HepG2 (cell line): Measurements from ENCODE around the gene RGS11. TPM values are rescaled to one million over a fixed set of nuclear protein-coding genes. Genes with fewer than 3 reads are reported as not detected.

Source experiments
- ATAC-seq: fragments of 200-7000 bp; cut with Tn5 transposase; 3 replicates; pipeline ENCODE4 v1.9.1; 2020; ENCODE audit warnings: mild to moderate bottlenecking, moderate library complexity
- BruUV-seq: library from RNA; stranded (reverse); fragments of 400-500 nt; replicated peaks from 2 replicates; lab custom pipeline; 2021; lab: Mats Ljungman, UMichigan
- CTCF ChIA-PET: fragments of 300-600 bp; formaldehyde crosslinking; extraction: SDS; loops from one replicate; lab custom pipeline; 2021; ENCODE audit warnings: low total read pairs, inconsistent platforms, low intra/inter-chr PET ratio; lab: Yijun Ruan, JAX
- POLR2A ChIA-PET: fragments of 350-600 bp; sonication (Branson Sonifier 250); formaldehyde crosslinking; loops from one replicate; lab custom pipeline; 2020; ENCODE audit warnings: antibody characterized with exemption, inconsistent platforms; lab: Yijun Ruan, JAX
- DNase-seq: peaks from one replicate; pipeline ENCODE4 v3.0.0-alpha.2; 2015; ENCODE audit warnings: low spot score
- FAIRE-seq: peaks from 3 replicates; lab custom pipeline; 2011; peaks lifted over from hg19 to GRCh38; lab: Jason Lieb, UNC
- H2AFZ ChIP-seq: one replicate; pipeline ENCODE4 v1.6.1; 2011; ENCODE audit warnings: low read length, inconsistent platforms
- H3K27ac ChIP-seq: fragments of 300-600 bp; 3 replicates; pipeline ENCODE4 v1.8.0; 2011; ENCODE audit warnings: mixed run types, mild to moderate bottlenecking, mixed read lengths, low read length, inconsistent platforms; ENCODE audit not compliant: insufficient read depth; ENCODE audit errors: extremely low read length
- H3K27me3 ChIP-seq, 2 experiments: fragments of 200-600 bp in 1 of 2; 2 replicates in 1 of 2; 3 replicates in 1 of 2; pipeline versions ENCODE4 v1.6.0 to v1.8.0; 2011; ENCODE audit warnings: low read length in 2 of 2, mild to moderate bottlenecking in 2 of 2, moderate library complexity in 2 of 2, inconsistent platforms in 1 of 2; ENCODE audit not compliant: insufficient read depth in 2 of 2, control insufficient read depth in 1 of 2
- H3K36me3 ChIP-seq, 2 experiments: fragments of 200-600 bp in 1 of 2; replicated peaks in 1 of 2; 2 replicates in 1 of 2; 3 replicates in 1 of 2; pipeline versions ENCODE4 v1.5.1 to v1.8.0; 2011; ENCODE audit warnings: low read length in 2 of 2, inconsistent platforms in 1 of 2; ENCODE audit not compliant: insufficient read depth in 2 of 2, control insufficient read depth in 1 of 2
- H3K4me1 ChIP-seq: 2 replicates; pipeline ENCODE4 v1.5.1; 2012; ENCODE audit warnings: low read length, inconsistent platforms; ENCODE audit not compliant: insufficient read depth
- H3K4me2 ChIP-seq: 2 replicates; pipeline ENCODE4 v1.6.0; 2011; ENCODE audit warnings: low read depth, low read length, inconsistent platforms
- H3K4me3 ChIP-seq, 3 experiments: fragments of 200-600 bp in 1 of 3; sonication (generic), shearing (Covaris generic) in 1 of 3; replicated peaks in 1 of 3; 2 replicates each; pipeline ENCODE4 v1.5.1; 2011 to 2016; ENCODE audit warnings: low read length in 3 of 3, inconsistent platforms in 2 of 3, low read depth in 2 of 3, mild to moderate bottlenecking in 2 of 3, control low read depth in 1 of 3, mixed read lengths in 1 of 3; ENCODE audit not compliant: insufficient read depth in 1 of 3
- H3K79me2 ChIP-seq: one replicate; pipeline ENCODE4 v1.6.1; 2011; ENCODE audit warnings: low read length, inconsistent platforms; ENCODE audit not compliant: insufficient read depth
- H3K9ac ChIP-seq: 2 replicates; pipeline ENCODE4 v1.6.0; 2011; ENCODE audit warnings: mild to moderate bottlenecking, low read depth, low read length, inconsistent platforms; ENCODE audit not compliant: insufficient read depth
- H3K9me3 ChIP-seq: 2 replicates; pipeline ENCODE4 v1.5.1; 2012; ENCODE audit warnings: mild to moderate bottlenecking, low read length
- H4K20me1 ChIP-seq: 2 replicates; pipeline ENCODE4 v1.6.0; 2011; ENCODE audit warnings: inconsistent platforms, mild to moderate bottlenecking, low read length, moderate library complexity; ENCODE audit not compliant: insufficient read depth
- HIVEP1 ChIP-seq: sonication (generic); formaldehyde crosslinking; IDR thresholded peaks from 2 replicates; pipeline ENCODE4 v1.4.0; 2020; ENCODE audit warnings: mild to moderate bottlenecking, missing genetic modification reagents
- ISX ChIP-seq: sonication (generic); formaldehyde crosslinking; conservative IDR thresholded peaks from 2 replicates; pipeline ENCODE4 v1.5.0; 2020; ENCODE audit warnings: missing genetic modification reagents
- MIXL1 ChIP-seq: IDR thresholded peaks from 2 replicates; pipeline ENCODE4 v1.6.1; 2016
- NFYB ChIP-seq: sonication (generic); formaldehyde crosslinking; IDR thresholded peaks from 2 replicates; pipeline ENCODE4 v1.4.0; 2020; ENCODE audit warnings: missing genetic modification reagents
- NR2C2 ChIP-seq: sonication (generic); formaldehyde crosslinking; IDR thresholded peaks from 2 replicates; pipeline ENCODE4 v1.4.0; 2020; ENCODE audit warnings: missing genetic modification reagents, mild to moderate bottlenecking, moderate library complexity, borderline replicate concordance
- SIX4 ChIP-seq: sonication (generic); formaldehyde crosslinking; IDR thresholded peaks from 2 replicates; pipeline ENCODE4 v1.4.0; 2020; ENCODE audit warnings: missing genetic modification reagents
- SMAD9 ChIP-seq: sonication (generic); formaldehyde crosslinking; IDR thresholded peaks from 2 replicates; pipeline ENCODE4 v1.5.1; 2020; ENCODE audit warnings: mild to moderate bottlenecking, missing genetic modification reagents
- TEAD3 ChIP-seq: optimal IDR thresholded peaks from 2 replicates; pipeline ENCODE3; 2016; ENCODE audit warnings: borderline replicate concordance
- YY1 ChIP-seq: IDR thresholded peaks from 2 replicates; pipeline ENCODE4 v1.6.1; 2011; ENCODE audit warnings: low read length, low read depth, moderate library complexity, mild to moderate bottlenecking; ENCODE audit not compliant: insufficient read depth, insufficient replicate concordance
- ZBTB1 ChIP-seq: sonication (generic); formaldehyde crosslinking; IDR thresholded peaks from 2 replicates; pipeline ENCODE4 v1.4.0; 2020; ENCODE audit warnings: missing genetic modification reagents, borderline replicate concordance
- ZMYM3 ChIP-seq: sonication (generic); formaldehyde crosslinking; IDR thresholded peaks from 2 replicates; pipeline ENCODE4 v1.5.1; 2020; ENCODE audit warnings: mild to moderate bottlenecking, missing genetic modification reagents
- ZNF3 ChIP-seq: IDR thresholded peaks from 2 replicates; pipeline ENCODE4 v1.7.0; 2017; ENCODE audit warnings: inconsistent platforms
- ZNF496 ChIP-seq: sonication (generic); formaldehyde crosslinking; IDR thresholded peaks from 2 replicates; pipeline ENCODE4 v1.8.1; 2023; ENCODE audit warnings: mild to moderate bottlenecking, moderate library complexity, missing genetic modification reagents; ENCODE audit not compliant: insufficient replicate concordance
- ZNF841 ChIP-seq: sonication (generic); formaldehyde crosslinking; IDR thresholded peaks from 2 replicates; pipeline ENCODE4 v1.8.1; 2023; ENCODE audit warnings: missing genetic modification reagents, borderline replicate concordance
- WGBS: methylation state at CpG from one replicate; pipeline ENCODE4 v1.1.6; 2017; ENCODE audit warnings: low lambda C conversion rate; 5-methylcytosine and 5-hydroxymethylcytosine counted together
- in situ Hi-C: cut with HindIII; loops from 2 replicates; pipeline ENCODE4 v1.10.0; 2017; ENCODE audit warnings: low pct_unique_long_range_greater_than_20kb; ENCODE audit not compliant: extremely low pct_ligation_motif_present
- intact Hi-C: fragments of 100-400 bp; cut with micrococcal nuclease; formaldehyde crosslinking; loops from one replicate; pipeline ENCODE4 v1.10.0; 2022; ENCODE audit not compliant: unreplicated experiment
- polyA plus RNA-seq, 8 experiments: library from polyadenylated mRNA; depleted of rRNA in 3 of 8; stranded (reverse) in 7 of 8; unstranded in 1 of 8; fragments of >200 nt; fragmentation: Illumina TruSeq in 4 of 8; extraction: Trizol in 4 of 8; gene quantifications; 2 replicates each; pipeline versions ENCODE4 v1.2.1 to v1.2.3, GENCODE V29; 2011 to 2016; ENCODE audit warnings: low read depth in 4 of 8, missing spikeins in 1 of 8, mixed read lengths in 1 of 8; ENCODE audit not compliant: insufficient read depth in 1 of 8
- total RNA-seq, 5 experiments: library from RNA; depleted of rRNA; stranded (reverse); fragments of >200 nt; fragmentation: Illumina TruSeq; extraction: Trizol; gene quantifications; 2 replicates each; pipeline ENCODE4 v1.2.3, GENCODE V29; 2016; ENCODE audit warnings: low read depth in 1 of 5
- TF ChIP-seq, protein P1 (sequence below): sonication (generic); formaldehyde crosslinking; IDR thresholded peaks from 2 replicates; pipeline ENCODE4 v1.9.0; 2021; ENCODE audit warnings: missing genetic modification reagents, borderline replicate concordance
- TF ChIP-seq, protein P2 (sequence below): sonication (generic); formaldehyde crosslinking; IDR thresholded peaks from 2 replicates; pipeline ENCODE4 v1.4.0; 2020; ENCODE audit warnings: missing genetic modification reagents
- TF ChIP-seq, protein P3 (sequence below): sonication (generic); formaldehyde crosslinking; IDR thresholded peaks from 2 replicates; pipeline ENCODE4 v1.4.0; 2020; ENCODE audit warnings: missing genetic modification reagents; ENCODE audit errors: not compliant biosample characterization
- TF ChIP-seq, protein P4 (sequence below): sonication (generic); formaldehyde crosslinking; IDR thresholded peaks from 2 replicates; pipeline ENCODE4 v1.5.0; 2020; ENCODE audit warnings: missing genetic modification reagents, mild to moderate bottlenecking, borderline replicate concordance

The RGS11 gene
- total and polyA plus RNA-seq, 2 of the 13 experiments (the other 11 are each of a cell fraction or from before 2014, with no cell fraction given): 0.11 TPM; not detected in 1

DNA sequence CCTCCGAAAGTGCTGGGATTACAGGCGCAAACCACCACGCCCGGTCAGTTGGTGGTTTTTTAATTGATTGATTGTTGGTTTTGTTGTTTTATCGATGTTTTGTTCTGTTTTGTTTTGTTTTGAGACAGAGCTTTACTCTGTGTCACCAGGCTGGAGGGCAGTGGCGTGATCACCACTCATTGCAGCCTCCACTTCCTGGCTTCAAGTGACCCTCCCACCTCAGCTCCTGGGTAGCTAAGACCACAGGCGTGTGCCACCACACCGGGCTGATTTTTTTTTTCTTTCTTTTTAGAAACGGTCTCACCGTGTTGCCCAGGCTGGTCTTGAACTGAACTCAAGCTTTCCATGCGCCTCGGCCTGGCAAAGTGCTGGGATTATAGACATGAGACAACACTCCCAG, 28.7 kb downstream of the RGS11 start (continued):
- TF ChIP-seq, protein P1, sequence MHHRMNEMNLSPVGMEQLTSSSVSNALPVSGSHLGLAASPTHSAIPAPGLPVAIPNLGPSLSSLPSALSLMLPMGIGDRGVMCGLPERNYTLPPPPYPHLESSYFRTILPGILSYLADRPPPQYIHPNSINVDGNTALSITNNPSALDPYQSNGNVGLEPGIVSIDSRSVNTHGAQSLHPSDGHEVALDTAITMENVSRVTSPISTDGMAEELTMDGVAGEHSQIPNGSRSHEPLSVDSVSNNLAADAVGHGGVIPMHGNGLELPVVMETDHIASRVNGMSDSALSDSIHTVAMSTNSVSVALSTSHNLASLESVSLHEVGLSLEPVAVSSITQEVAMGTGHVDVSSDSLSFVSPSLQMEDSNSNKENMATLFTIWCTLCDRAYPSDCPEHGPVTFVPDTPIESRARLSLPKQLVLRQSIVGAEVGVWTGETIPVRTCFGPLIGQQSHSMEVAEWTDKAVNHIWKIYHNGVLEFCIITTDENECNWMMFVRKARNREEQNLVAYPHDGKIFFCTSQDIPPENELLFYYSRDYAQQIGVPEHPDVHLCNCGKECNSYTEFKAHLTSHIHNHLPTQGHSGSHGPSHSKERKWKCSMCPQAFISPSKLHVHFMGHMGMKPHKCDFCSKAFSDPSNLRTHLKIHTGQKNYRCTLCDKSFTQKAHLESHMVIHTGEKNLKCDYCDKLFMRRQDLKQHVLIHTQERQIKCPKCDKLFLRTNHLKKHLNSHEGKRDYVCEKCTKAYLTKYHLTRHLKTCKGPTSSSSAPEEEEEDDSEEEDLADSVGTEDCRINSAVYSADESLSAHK (CRISPR knock-in tag): no peak
- no peak for TF ChIP-seq NR2C2 (CRISPR knock-in tag)

DNA sequence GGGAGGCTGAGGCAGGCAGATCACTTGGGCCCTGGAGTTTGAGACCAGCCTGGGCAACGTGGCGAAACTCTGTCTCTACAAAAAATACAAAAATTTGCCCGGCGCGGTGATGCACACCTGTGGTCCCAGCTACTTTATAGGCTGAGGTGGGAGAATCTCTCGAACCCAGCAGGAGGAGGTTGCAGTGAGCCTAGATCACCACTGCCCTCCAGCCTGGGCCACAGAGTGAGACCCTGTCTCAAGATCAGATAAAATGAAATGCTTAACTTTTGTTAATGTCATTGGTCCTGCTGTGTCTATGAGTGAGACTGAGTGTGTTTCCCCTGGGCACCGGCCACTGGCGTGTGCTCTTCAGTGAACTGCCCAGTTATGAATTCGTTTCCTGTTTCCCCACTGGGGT, 30.6 kb downstream of the RGS11 start:
- POLR2A ChIA-PET: interaction anchor here (1.7 kb wide), 1 partner anchor 10 kb away, joined by 4 read pairs; no protein-coding TSS in a partner anchor
- H2AFZ ChIP-seq: no peak overlapping the region
- TF ChIP-seq ZNF841 (no peak), MIXL1 (no peak), ZNF496 (CRISPR knock-in tag) (no peak), ZNF3 (CRISPR knock-in tag) (no peak), TEAD3 (CRISPR knock-in tag) (no peak), ZBTB1 (CRISPR knock-in tag) (no peak), YY1 (no peak), ZMYM3 (no peak), SIX4 (CRISPR knock-in tag) (no peak), NFYB (no peak), ISX (no peak), SMAD9 (CRISPR knock-in tag) (no peak), HIVEP1 (CRISPR knock-in tag) (no peak)
- TF ChIP-seq, protein P2, sequence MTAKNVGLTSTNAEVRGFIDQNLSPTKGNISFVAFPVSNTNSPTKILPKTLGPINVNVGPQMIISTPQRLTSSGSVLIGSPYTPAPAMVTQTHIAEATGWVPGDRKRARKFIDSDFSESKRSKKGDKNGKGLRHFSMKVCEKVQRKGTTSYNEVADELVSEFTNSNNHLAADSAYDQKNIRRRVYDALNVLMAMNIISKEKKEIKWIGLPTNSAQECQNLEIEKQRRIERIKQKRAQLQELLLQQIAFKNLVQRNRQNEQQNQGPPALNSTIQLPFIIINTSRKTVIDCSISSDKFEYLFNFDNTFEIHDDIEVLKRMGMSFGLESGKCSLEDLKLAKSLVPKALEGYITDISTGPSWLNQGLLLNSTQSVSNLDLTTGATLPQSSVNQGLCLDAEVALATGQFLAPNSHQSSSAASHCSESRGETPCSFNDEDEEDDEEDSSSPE (CRISPR knock-in tag): no peak
- TF ChIP-seq, protein P3, sequence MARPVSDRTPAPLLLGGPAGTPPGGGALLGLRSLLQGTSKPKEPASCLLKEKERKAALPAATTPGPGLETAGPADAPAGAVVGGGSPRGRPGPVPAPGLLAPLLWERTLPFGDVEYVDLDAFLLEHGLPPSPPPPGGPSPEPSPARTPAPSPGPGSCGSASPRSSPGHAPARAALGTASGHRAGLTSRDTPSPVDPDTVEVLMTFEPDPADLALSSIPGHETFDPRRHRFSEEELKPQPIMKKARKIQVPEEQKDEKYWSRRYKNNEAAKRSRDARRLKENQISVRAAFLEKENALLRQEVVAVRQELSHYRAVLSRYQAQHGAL: no peak
- TF ChIP-seq, protein P4, sequence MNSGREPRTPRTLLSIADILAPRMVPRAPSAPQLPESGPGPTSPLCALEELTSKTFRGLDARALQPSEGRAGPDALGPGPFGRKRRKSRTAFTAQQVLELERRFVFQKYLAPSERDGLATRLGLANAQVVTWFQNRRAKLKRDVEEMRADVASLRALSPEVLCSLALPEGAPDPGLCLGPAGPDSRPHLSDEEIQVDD (CRISPR knock-in tag): no peak

More for the DNA sequence above, 30.6 kb downstream of the RGS11 start:
- Histone ChIP-seq H3K4me1 (peaks cover 14% of the 10 kb centered on the region), H3K9ac (no peak overlapping the region), H3K79me2 (no peaks in the 10 kb centered on the region), H3K27me3 (no peaks in the 10 kb centered on the region), H3K4me3 (no peak overlapping the region), H3K4me2 (no peak overlapping the region), H3K36me3 (peaks cover 1 to 2% of the 10 kb centered on the region in 2 experiments; a peak in 2 of 5 replicates), H3K9me3 (no peaks in the 10 kb centered on the region), H3K27ac (no peak overlapping the region), H4K20me1 (no peaks in the 10 kb centered on the region)
- BruUV-seq: no TSS peak
- CTCF ChIA-PET: no interaction called here
- in situ Hi-C loops (no loop called here), intact Hi-C loops (no loop called here)
- DNase-seq (no peak), FAIRE-seq (no peak), ATAC-seq (no peak)
- 97% methylated on average over 9 of the region's 9 CpGs for WGBS
